ENCODE results near the gene PPP3CA.

DNA sequence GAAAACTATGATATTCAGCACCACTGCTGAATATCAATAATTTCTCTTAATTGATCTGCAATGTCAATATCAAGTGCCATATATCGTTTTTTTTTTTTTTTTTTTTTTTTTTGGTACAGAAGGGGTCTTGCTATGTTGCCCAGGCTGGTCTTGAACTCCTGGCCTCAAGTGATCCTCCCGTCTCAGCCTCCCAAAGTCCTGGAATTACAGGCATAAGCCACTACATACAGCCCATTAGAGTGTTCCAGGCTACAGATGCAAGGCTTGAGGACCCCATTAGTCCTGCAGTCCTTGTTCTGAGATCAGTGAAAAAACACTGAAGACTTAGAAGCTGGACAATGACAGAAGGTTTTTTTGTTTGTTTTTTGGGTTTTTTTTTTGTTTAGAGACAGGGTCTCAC, 48.3 kb downstream of the PPP3CA start:
- TF ChIP-seq, protein P1, sequence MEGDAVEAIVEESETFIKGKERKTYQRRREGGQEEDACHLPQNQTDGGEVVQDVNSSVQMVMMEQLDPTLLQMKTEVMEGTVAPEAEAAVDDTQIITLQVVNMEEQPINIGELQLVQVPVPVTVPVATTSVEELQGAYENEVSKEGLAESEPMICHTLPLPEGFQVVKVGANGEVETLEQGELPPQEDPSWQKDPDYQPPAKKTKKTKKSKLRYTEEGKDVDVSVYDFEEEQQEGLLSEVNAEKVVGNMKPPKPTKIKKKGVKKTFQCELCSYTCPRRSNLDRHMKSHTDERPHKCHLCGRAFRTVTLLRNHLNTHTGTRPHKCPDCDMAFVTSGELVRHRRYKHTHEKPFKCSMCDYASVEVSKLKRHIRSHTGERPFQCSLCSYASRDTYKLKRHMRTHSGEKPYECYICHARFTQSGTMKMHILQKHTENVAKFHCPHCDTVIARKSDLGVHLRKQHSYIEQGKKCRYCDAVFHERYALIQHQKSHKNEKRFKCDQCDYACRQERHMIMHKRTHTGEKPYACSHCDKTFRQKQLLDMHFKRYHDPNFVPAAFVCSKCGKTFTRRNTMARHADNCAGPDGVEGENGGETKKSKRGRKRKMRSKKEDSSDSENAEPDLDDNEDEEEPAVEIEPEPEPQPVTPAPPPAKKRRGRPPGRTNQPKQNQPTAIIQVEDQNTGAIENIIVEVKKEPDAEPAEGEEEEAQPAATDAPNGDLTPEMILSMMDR (IDR thresholded peaks at IDR 0.05): no peak
- no peak for TF ChIP-seq POLR2AphosphoS5 (IDR thresholded peaks at IDR 0.05)
